CD8-positive, alpha-beta memory T cell (primary cell): ENCODE data around the gene TMIE. TPM values are rescaled to one million over a fixed set of nuclear protein-coding genes. Genes with fewer than 3 reads are reported as not detected.
A peak's percentile ranks its signal among the peaks of the same experiment; 100 is the strongest.

Experiments used
- CTCF ChIA-PET: fragments of 350-600 bp; sonication (Branson Sonifier 250); formaldehyde crosslinking; loops from one replicate; lab custom pipeline; 2021; ENCODE audit warnings: antibody characterized with exemption; lab: Charles Lee
- POLR2A ChIA-PET: fragments of 350-600 bp; sonication (Branson Sonifier 250); formaldehyde crosslinking; loops from one replicate; lab custom pipeline; 2021; ENCODE audit warnings: antibody characterized with exemption; lab: Charles Lee
- DNase-seq, 5 donors: peaks; one replicate each; pipeline versions ENCODE4 v3.0.0 to v3.0.0-alpha.2; 2020 to 2022; ENCODE audit warnings: mixed read lengths in 1 of 5
- H3K27ac ChIP-seq: one replicate; pipeline ENCODE4 v1.7.0; 2013; ENCODE audit warnings: low read depth, mild to moderate bottlenecking, low read length, moderate library complexity
- H3K27me3 ChIP-seq: 2 replicates; pipeline ENCODE4 v1.7.0; 2013; ENCODE audit warnings: low read length, mild to moderate bottlenecking; ENCODE audit not compliant: insufficient read depth, poor library complexity, severe bottlenecking
- H3K36me3 ChIP-seq: 2 replicates; pipeline ENCODE4 v1.7.0; 2013; ENCODE audit warnings: mild to moderate bottlenecking, low read length, moderate library complexity; ENCODE audit not compliant: insufficient read depth
- H3K4me1 ChIP-seq: 2 replicates; pipeline ENCODE4 v1.7.0; 2013; ENCODE audit warnings: mild to moderate bottlenecking, low read length, moderate library complexity; ENCODE audit not compliant: insufficient read depth
- H3K4me3 ChIP-seq: 2 replicates; pipeline ENCODE4 v1.7.0; 2013; ENCODE audit warnings: mild to moderate bottlenecking, low read length
- H3K9me3 ChIP-seq: 2 replicates; pipeline ENCODE4 v1.7.0; 2013; ENCODE audit warnings: mild to moderate bottlenecking, low read length
- H3K27ac Mint-ChIP-seq, 8 donors: one replicate each; pipeline ENCODE4 v1.8.0; 2020 to 2021; ENCODE audit warnings: mixed read lengths in 8 of 8, mild to moderate bottlenecking in 6 of 8, inconsistent platforms in 3 of 8, moderate library complexity in 3 of 8
- H3K27me3 Mint-ChIP-seq, 2 donors: one replicate each; pipeline ENCODE4 v1.8.0; 2020 to 2021; ENCODE audit warnings: mixed read lengths in 2 of 2, mild to moderate bottlenecking in 1 of 2, moderate library complexity in 1 of 2
- H3K36me3 Mint-ChIP-seq, 3 donors: one replicate each; pipeline ENCODE4 v1.8.0; 2020 to 2021; ENCODE audit warnings: mixed read lengths in 3 of 3, inconsistent platforms in 1 of 3, mild to moderate bottlenecking in 1 of 3
- H3K4me1 Mint-ChIP-seq, 3 donors: one replicate each; pipeline ENCODE4 v1.8.0; 2020 to 2021; ENCODE audit warnings: mixed read lengths in 3 of 3, inconsistent platforms in 1 of 3, mild to moderate bottlenecking in 1 of 3
- H3K4me3 Mint-ChIP-seq, 7 donors: one replicate each; pipeline ENCODE4 v1.8.0; 2020 to 2021; ENCODE audit warnings: mixed read lengths in 7 of 7, mild to moderate bottlenecking in 6 of 7, moderate library complexity in 4 of 7, inconsistent platforms in 2 of 7
- H3K9me3 Mint-ChIP-seq, 5 donors: one replicate each; pipeline ENCODE4 v1.8.0; 2020 to 2022; ENCODE audit warnings: mixed read lengths in 5 of 5, mild to moderate bottlenecking in 3 of 5, moderate library complexity in 2 of 5, inconsistent platforms in 1 of 5
- polyA plus RNA-seq: library from polyadenylated mRNA; unstranded; fragments of 300-500 nt; fragmentation: Illumina TruSeq; gene quantifications from one replicate; pipeline ENCODE4 v1.2.3, GENCODE V29; 2021
- total RNA-seq, 2 experiments: library from RNA; stranded (reverse); gene quantifications; one replicate each; pipeline ENCODE4 v1.2.3, GENCODE V29; 2021

The TMIE gene
- total and polyA plus RNA-seq, 3 experiments from 2014 or later, result 0.16 to 0.67 TPM; not detected in 1

DNA sequence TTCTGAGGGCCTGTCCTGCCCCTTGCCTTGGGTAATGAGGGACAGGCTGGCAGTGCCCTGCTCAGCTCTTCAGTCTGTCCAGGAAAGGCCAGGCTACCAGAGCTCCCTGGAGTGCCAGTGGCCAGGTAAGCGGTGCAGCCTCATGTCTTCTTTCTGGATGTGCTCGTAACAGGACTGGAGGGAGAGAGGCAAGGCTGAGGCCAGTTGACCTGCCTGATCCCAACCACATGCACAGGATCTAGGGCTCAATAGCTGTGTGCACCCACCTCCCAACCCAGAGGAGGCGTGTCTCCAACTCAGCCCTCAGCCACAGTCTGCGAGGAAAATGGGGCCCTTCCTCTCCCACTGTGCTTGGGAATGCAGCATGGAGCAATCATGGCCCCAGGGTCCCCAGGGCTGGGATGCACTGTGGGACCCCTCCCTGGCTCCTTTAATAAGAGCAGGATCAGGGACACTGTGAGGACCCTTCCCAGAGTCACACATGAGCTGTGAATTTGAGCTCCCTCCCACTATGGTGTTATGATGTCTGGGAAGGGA, 30.2 kb upstream of the TMIE start:
- ChIA-PET CTCF (no interaction called here), POLR2A (no interaction called here)
- no peaks in the 10 kb centered on the region for H3K36me3 ChIP-seq
- Mint-ChIP-seq H3K27me3 (peaks cover 0 to 1% of the 10 kb centered on the region in 2 donors), H3K4me3 (no peak overlapping the region), H3K36me3 (peaks cover 0 to 1% (median 0%) of the 10 kb centered on the region in 3 donors), H3K27ac (no peak overlapping the region), H3K4me1 (no peaks in the 10 kb centered on the region), H3K9me3 (no peaks in the 10 kb centered on the region)
- peak in 1 of 5 donors; percentile 30 for DNase-seq
- no peaks in the 10 kb centered on the region for H3K27me3 ChIP-seq
- H3K4me1 ChIP-seq, result no peaks in the 10 kb centered on the region
- no peak overlapping the region for H3K27ac ChIP-seq
- no peaks in the 10 kb centered on the region for H3K9me3 ChIP-seq
- no peak overlapping the region for H3K4me3 ChIP-seq

- ChIA-PET CTCF (no interaction called here), POLR2A (no interaction called here)
- DNase-seq, result peak in 1 of 5 donors; percentile 35
- Histone ChIP-seq H3K36me3 (no peaks in the 10 kb centered on the region), H3K27ac (no peak overlapping the region), H3K9me3 (no peaks in the 10 kb centered on the region), H3K4me3 (no peak overlapping the region), H3K4me1 (no peaks in the 10 kb centered on the region), H3K27me3 (no peaks in the 10 kb centered on the region)
- H3K9me3 Mint-ChIP-seq, result no peaks in the 10 kb centered on the region
- no peak overlapping the region for H3K4me3 Mint-ChIP-seq
- H3K4me1 Mint-ChIP-seq, result no peaks in the 10 kb centered on the region
- H3K36me3 Mint-ChIP-seq, result peaks cover 0 to 1% (median 0%) of the 10 kb centered on the region in 3 donors
- H3K27me3 Mint-ChIP-seq, result peaks cover 0 to under 1% of the 10 kb centered on the region in 2 donors
- peak overlapping the region in 1 of 8 donors; percentile 75 for H3K27ac Mint-ChIP-seq
These were observed 29.4 kb upstream of the TMIE start for GRCh38 chr3:46671541-46672348.

DNA sequence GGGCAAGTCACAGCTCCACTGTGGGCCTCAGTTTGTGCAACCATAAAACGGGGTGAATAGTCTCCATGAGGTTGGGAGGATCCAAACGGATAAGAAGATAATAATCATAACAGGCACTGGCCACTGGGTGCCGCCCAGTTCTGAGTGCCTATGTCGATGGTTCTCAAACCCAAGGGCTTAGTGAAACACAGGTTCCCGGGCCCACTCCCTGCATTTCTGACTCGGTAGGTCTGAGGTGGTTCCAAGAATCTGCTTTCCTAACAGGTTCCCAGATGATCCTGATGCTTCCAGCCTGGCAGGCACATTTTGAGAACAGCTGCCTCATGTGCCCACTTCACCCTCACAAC, 28.9 kb upstream of the TMIE start:
- Histone ChIP-seq H3K27me3 (no peaks in the 10 kb centered on the region), H3K4me1 (no peaks in the 10 kb centered on the region), H3K9me3 (no peaks in the 10 kb centered on the region), H3K4me3 (no peak overlapping the region), H3K36me3 (no peaks in the 10 kb centered on the region), H3K27ac (no peak overlapping the region)
- Mint-ChIP-seq H3K4me3 (no peak overlapping the region), H3K36me3 (peaks cover 0 to 1% (median 0%) of the 10 kb centered on the region in 3 donors), H3K27ac (no peak overlapping the region), H3K4me1 (no peaks in the 10 kb centered on the region), H3K27me3 (peaks cover 0 to under 1% of the 10 kb centered on the region in 2 donors), H3K9me3 (no peaks in the 10 kb centered on the region)
- DNase-seq, result no peak
- ChIA-PET POLR2A (no interaction called here), CTCF (no interaction called here)

- CTCF ChIA-PET, result interaction anchor here (1.1 kb wide), 1 partner anchor 18 kb away, joined by 3 read pairs; no protein-coding TSS in a partner anchor
- no peak overlapping the region for H3K4me3 Mint-ChIP-seq
- H3K27me3 Mint-ChIP-seq, result peaks cover 0 to 2% of the 10 kb centered on the region in 2 donors
- H3K36me3 ChIP-seq, result no peaks in the 10 kb centered on the region
- POLR2A ChIA-PET, result no interaction called here
- H3K4me1 ChIP-seq, result no peaks in the 10 kb centered on the region
- peaks cover 0 to 1% (median 0%) of the 10 kb centered on the region in 3 donors for H3K36me3 Mint-ChIP-seq
- no peaks in the 10 kb centered on the region for H3K27me3 ChIP-seq
- H3K9me3 ChIP-seq, result no peaks in the 10 kb centered on the region
- no peaks in the 10 kb centered on the region for H3K9me3 Mint-ChIP-seq
- H3K27ac ChIP-seq, result no peak overlapping the region
- H3K27ac Mint-ChIP-seq, result peak overlapping the region in 1 of 8 donors; percentile 47
- DNase-seq, result peak in 1 of 5 donors; percentile 23
- H3K4me3 ChIP-seq, result no peak overlapping the region
- H3K4me1 Mint-ChIP-seq, result no peaks in the 10 kb centered on the region
These were observed 27.8 kb upstream of the TMIE start for GRCh38 chr3:46673151-46674030.

DNA sequence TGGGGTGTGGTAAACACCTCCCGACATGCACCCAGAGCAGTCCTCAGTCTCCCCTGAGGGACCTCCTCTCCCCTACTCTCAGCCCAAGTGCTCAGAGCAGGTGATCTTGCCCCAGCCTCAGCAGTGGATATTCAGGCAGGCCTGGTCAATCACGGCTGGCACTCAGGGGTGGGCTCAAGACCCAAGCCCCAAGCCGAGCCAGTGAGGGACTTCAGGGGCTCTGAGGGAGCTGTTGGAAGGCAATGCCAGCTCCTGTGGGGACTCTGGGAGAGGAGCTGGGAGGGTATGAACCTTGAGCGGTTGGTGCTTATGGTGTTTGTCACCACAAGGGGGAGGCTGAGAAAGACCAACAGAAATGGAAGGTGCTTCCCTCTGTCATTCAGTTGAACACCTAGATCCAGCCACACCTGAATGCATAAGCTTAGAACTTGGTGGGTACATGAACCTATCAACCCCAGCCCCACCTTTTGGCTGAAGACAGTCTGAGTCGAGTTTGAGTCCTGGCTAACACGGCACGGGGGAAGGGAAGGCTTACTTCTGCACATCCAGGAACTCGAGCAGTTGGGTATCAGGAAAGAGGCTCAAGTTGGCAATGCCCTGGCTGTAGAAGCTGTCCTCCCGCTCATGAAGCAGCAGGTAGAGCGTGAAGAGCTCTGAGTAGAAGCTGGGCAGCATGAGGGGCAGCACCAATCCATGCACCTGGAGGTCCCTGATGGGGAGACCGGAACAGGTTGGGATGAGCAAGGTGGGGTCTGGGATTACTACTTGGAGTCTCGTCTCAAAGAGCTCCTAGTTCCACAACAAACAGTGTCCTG, 27.0 kb upstream of the TMIE start:
- H3K4me3 ChIP-seq, result no peak overlapping the region
- H3K36me3 ChIP-seq, result no peaks in the 10 kb centered on the region
- peak in 1 of 5 donors; percentile 10 for DNase-seq
- peak overlapping the region in 1 of 8 donors; percentile 89 for H3K27ac Mint-ChIP-seq
- peaks cover 0 to 2% of the 10 kb centered on the region in 2 donors for H3K27me3 Mint-ChIP-seq
- H3K4me1 ChIP-seq, result no peaks in the 10 kb centered on the region
- POLR2A ChIA-PET, result no interaction called here
- H3K9me3 Mint-ChIP-seq, result no peaks in the 10 kb centered on the region
- H3K36me3 Mint-ChIP-seq, result peaks cover 0 to 1% (median 0%) of the 10 kb centered on the region in 3 donors
- H3K27ac ChIP-seq, result no peak overlapping the region
- no peaks in the 10 kb centered on the region for H3K4me1 Mint-ChIP-seq
- no peak overlapping the region for H3K4me3 Mint-ChIP-seq
- CTCF ChIA-PET, result interaction anchor here (1.1 kb wide), 1 partner anchor 17 kb away, joined by 3 read pairs; no protein-coding TSS in a partner anchor
- no peaks in the 10 kb centered on the region for H3K9me3 ChIP-seq
- H3K27me3 ChIP-seq, result no peaks in the 10 kb centered on the region

DNA sequence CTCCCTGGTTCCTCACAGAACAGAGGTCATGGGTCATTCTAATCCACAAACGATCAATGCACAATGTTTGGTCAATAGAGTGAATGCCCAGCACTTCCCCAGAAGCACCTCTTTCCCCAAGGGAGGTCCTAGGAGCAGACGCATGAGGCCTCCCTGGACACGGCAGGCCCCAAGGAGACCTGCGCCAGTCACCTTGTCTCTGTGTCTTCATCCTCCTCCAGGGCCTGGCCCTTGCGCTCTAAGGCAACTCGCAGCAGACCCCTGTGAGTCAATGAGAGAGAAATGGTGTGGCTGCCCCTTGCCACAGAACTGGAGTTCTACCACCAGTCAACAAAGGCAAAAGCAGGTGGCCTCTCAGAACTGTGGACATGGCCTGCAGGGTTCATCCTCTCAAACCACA, 25.8 kb upstream of the TMIE start:
- Mint-ChIP-seq H3K27ac (no peak overlapping the region), H3K36me3 (peaks cover 0 to 4% (median 0%) of the 10 kb centered on the region in 3 donors), H3K4me3 (no peak overlapping the region), H3K9me3 (no peaks in the 10 kb centered on the region), H3K4me1 (no peaks in the 10 kb centered on the region), H3K27me3 (peaks cover 0 to 2% of the 10 kb centered on the region in 2 donors)
- Histone ChIP-seq H3K27ac (no peak overlapping the region), H3K4me3 (no peak overlapping the region), H3K4me1 (no peaks in the 10 kb centered on the region), H3K9me3 (no peaks in the 10 kb centered on the region), H3K36me3 (no peaks in the 10 kb centered on the region), H3K27me3 (no peaks in the 10 kb centered on the region)
- no peak for DNase-seq
- POLR2A ChIA-PET, result no interaction called here
- CTCF ChIA-PET, result no interaction called here

GRCh38 chr3:46675843-46676567, 25.2 kb upstream of the TMIE start:
- no peaks in the 10 kb centered on the region for H3K27me3 ChIP-seq
- POLR2A ChIA-PET, result no interaction called here
- H3K27me3 Mint-ChIP-seq, result peaks cover 0 to 2% of the 10 kb centered on the region in 2 donors
- H3K4me1 ChIP-seq, result no peaks in the 10 kb centered on the region
- no peaks in the 10 kb centered on the region for H3K9me3 Mint-ChIP-seq
- peaks cover 0 to 4% (median 0%) of the 10 kb centered on the region in 3 donors for H3K36me3 Mint-ChIP-seq
- no peak overlapping the region for H3K4me3 Mint-ChIP-seq
- no peaks in the 10 kb centered on the region for H3K36me3 ChIP-seq
- no peak overlapping the region for H3K4me3 ChIP-seq
- CTCF ChIA-PET, result no interaction called here
- H3K9me3 ChIP-seq, result no peaks in the 10 kb centered on the region
- no peaks in the 10 kb centered on the region for H3K4me1 Mint-ChIP-seq
- peak overlapping the region in 1 of 8 donors; percentile 13 for H3K27ac Mint-ChIP-seq
- DNase-seq, result peak in 1 of 5 donors; percentile 26
- no peak overlapping the region for H3K27ac ChIP-seq
